Activated T-helper 9 cell treated with anti-CD3 and anti-CD28 coated beads, Interleukin-2, amount 50 U/mL, for 16 hours (primary cell): ENCODE measurements around the gene ASXL1.

ENCODE experiments used
- DNase-seq: peaks from one replicate; pipeline ENCODE4 v3.0.0-alpha.2; 2020; ENCODE audit warnings: low read depth

Gene ASXL1

DNA sequence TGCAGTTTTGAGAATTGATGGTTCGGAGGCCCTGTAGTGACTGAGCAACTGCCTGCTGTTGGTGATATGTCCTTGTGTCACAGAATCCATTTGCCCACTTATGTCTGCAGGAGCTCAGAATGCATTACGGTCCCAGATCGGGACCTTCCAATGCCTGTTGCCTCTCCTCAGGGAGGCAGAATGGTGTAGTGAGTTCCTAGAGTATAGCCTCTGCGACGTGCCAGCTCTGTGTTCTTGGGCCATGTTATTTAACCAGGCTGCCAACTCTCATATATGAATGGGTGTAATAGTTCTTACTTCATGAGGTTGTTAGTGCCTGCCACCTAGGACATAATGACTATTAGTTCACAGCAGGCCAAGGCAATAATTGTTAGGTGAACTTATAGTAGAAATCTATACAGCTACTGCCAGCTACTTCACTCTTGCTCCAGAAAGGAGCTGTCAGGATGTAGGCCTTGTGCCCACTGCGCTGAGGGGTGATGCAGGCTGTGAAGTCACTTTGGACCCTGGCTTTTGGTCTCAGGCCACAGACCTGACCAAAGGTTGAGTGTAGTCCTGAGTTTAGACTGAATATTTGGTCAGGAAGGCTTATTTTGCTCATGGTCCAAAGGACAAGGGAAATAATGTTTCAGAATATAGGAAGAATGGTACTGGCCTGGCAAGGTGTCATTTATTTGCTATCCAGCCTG, 82.1 kb downstream of the ASXL1 start:
- no peak for DNase-seq

- DNase-seq: no peak
Measured at GRCh38 chr20:32440758-32441078, 82.6 kb downstream of the ASXL1 start.

DNA sequence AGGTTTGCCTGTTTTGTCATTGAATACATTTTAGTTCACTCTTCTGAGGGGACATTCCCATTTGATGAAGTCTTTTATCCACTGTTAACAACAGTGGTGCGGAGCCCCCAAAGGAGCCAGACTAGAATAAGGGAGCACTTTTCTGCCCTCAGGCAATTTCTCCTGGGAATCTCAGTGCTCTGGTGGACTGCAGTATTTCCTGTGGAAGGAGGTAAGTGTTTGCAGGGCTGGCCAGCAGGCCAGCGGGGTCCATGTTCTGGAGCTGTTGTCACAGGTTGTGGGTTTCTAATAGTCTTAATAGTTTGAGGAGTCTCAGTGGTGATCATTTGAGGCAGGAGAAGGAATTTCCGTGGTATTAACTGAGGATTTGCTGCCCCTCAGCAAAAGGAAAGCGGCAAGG, 83.5 kb downstream of the ASXL1 start:
- DNase-seq: no peak

DNA sequence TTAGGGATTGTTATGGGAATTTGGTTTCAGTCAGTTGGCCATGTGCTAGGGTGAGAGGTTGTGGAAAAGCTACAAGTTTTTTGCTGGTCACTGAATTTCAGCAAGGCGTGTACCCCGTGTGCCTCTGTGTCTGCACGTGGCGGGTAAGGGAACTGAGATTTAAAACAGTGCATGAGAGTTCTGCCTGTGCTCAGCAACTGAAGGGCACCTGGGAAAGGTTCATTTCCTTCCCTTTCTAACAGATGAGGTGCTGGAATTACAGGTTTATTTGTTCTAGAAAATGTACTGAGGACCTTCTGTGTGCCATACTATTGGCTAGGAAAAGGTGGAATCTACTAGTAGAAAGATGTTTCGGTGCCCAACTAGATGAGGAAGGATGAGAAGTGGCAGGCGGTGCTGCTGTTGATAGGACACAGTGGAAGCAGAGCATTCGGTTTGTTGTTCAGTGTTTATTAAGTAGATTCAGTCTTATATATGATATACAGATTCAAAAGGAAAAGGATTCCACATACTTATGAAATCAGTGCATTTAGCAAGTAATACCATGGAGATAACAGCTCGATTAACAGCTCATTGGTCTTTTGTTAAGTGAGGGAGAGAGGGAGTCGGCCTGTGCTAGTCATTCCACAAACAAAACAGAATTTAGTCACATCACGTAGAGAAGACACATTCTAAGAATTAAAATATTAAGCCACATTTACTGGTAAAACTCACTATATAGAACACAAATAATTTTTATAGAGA, 84.7 kb downstream of the ASXL1 start:
- no peak for DNase-seq

DNA sequence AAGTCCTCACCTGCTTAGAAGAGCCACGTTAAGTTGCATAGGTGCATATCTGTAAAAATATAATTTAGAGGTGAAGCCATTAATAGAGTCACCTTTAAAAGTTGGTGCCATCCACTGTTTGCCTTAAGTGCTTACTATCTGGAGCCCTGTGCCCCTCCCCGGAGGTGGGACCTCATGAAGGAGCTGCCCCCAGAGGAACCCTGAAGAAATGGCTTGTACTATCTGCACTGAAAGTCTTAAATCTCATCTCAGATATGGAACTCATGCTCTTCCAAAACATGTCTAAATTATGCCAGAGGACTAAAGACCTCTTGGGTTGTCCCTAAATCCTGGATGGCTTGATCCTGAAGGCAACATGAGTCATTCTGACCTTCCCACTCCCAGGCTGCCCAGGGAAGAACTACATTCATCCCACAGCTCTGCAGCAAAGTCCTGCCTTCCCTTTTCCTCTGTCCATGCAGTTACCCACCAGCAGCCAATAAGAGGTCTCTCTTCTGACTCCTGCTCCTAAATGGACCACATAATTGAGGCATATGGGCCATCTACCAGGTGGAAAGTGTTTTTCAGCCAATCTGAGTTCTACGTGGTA, 85.3 kb downstream of the ASXL1 start:
- DNase-seq: no peak

GRCh38 chr20:32444474-32445220, 86.5 kb downstream of the ASXL1 start:
- DNase-seq: no peak

DNA sequence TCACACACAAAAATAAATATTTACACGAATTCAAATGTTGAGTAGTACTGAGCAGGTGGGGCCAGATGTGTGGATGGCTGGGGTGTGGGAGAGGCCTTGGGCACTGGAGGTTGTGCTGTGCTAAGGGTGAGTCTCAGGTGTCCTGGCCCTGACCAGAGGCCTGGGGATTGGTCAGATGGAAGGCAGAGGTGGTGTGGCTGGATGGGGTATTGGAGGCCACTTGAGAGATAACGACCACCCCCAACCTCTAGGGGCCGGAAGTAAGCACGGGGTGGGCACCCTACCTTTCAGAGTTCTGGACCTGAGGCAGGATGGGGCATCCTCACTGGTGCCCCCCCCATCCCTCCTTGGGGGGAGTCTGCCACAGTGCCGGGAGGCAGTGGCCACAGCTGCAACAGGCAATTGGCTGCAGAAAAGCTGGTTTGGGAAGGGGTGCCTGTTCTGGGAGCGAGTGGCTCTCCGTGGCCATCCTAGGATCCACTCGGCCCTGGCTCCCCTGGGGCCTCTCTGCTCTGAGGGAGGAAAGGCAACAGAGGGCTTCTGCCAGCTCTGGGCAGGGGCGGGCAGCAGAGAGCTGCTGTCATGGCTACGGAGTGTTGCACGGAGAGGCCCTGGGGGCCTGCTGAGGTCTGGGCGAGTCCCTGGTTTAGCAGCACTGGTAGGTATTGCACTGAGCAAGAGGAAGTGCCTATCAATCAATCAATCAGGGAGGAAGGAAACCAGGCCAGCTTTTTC, 87.6 kb downstream of the ASXL1 start:
- DNase-seq: no peak

DNA sequence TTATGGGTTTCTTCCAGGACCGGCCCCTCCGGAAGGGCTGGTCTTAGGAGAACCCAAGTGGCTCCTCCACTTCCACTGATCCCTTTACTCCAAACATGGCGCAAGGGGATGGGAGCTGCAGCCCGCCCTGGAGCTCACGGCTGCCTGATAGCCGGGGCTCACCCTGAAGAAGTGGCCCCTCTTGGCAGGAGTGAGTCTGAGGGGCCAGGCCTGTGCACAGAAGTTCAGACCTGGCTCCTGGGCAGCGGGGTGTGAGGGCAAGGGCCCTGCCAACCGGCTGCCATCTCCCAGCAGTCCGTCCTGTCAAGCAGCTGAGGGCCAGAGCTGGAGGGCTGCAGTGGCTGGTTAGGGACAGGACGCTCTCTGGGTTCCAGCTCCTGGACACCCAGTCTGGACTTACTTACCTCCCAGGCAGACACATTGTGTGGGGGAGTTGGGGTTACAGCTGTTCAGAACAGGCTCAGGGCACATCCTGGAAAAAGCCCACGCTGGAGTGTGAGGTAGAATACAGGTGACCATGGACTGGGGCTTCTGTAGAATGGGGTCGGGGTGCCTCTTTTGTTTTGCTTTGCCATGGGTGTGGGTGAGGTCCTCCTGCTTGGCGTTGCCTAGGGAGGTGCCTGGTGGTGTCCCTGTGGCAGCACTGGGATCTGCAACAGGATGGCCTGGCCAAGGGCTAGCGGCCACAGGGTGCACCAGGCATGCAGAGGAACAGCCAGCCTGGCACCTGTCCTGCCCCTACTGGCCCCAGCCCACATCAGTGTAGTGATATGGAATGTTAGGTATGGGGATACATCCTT, 88.4 kb downstream of the ASXL1 start:
- DNase-seq: no peak

GRCh38 chr20:32447136-32448027, 89.3 kb downstream of the ASXL1 start:
- no peak for DNase-seq

GRCh38 chr20:32448306-32449056, 90.3 kb downstream of the ASXL1 start:
- DNase-seq: no peak

GRCh38 chr20:32449057-32449889, 91.1 kb downstream of the ASXL1 start:
- no peak for DNase-seq

DNA sequence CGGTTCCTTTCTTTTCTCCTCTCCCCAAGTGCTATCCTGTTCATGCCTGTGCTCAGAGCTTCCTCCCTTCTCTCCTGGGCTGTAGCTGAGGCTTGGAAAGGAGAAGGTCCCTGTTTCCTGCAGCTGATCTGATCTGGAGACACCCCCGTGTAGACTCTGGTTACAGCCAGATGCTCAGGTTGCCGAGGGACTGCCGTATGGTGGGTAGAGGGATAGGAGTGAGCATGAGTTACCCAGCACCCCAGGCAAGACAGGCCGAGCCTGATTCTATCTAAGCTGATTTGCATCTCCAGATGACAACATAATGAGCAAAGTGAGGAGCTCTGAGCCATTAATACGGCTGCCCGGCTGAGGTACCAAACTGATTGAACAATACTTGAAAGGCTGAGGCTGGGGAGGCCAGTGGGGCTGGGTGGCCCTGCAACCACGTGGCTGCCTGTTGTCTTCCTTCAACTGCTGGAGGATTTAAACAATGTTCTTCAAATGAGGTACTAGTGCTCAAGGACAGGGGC, 91.8 kb downstream of the ASXL1 start:
- no peak for DNase-seq

DNA sequence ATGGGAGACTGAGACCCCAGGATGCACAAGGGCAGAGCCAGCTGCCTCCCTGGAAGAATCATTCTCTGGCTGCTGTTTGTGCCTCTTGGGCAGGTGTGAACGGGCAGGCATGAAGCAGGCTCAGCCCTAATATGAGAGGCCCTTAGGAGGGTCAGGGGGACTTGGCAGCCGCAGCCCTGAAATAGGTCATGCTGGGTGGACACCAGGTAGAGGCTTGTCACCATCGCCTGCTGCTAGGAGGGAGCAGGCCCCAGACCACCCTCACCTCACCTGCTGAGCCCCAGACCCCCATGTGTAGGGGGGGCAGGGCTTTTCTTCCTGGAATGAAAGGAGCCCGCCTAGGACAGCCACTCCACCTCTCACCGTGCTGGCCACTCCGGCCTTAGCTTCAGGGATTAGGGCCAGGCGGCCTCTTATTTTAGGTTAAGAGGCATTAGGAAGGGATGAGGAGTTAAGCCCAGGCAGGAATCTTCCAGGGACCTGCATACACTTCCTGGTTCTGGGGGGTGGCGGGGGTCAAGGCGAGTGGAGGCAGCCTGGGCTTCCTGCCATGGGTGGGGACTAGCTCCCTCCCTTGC, 92.4 kb downstream of the ASXL1 start:
- DNase-seq: no peak

DNA sequence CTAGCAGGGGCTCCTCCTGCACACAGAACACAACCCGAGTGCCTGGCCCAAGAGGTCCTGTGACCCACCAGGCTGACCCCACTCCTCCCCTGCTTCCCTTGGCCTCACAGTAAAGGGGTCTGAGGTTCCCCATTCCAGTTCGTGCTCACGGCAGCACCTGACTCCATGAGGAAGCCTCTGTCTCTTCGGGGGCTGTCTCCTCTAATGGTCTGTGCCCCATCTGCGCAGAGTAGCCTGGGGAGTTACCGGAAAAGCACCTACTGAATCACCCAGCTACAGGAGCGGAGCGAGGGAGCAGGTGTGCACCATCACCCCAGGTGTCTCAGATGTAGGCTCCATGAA, 93.2 kb downstream of the ASXL1 start:
- DNase-seq: no peak

GRCh38 chr20:32451682-32452461, 93.7 kb downstream of the ASXL1 start:
- no peak for DNase-seq

GRCh38 chr20:32452776-32453466, 94.8 kb downstream of the ASXL1 start:
- DNase-seq: no peak
